Raji (cell line): Measurements from ENCODE around the gene SLC25A48.

Experiments used
- POLR2A ChIP-seq: IDR thresholded peaks from 2 replicates; pipeline ENCODE4 v1.6.1; 2011; ENCODE audit warnings: low read depth, low read length, control low read depth; ENCODE audit not compliant: insufficient read depth

SLC25A48 gene, protein sequence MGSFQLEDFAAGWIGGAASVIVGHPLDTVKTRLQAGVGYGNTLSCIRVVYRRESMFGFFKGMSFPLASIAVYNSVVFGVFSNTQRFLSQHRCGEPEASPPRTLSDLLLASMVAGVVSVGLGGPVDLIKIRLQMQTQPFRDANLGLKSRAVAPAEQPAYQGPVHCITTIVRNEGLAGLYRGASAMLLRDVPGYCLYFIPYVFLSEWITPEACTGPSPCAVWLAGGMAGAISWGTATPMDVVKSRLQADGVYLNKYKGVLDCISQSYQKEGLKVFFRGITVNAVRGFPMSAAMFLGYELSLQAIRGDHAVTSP

DNA sequence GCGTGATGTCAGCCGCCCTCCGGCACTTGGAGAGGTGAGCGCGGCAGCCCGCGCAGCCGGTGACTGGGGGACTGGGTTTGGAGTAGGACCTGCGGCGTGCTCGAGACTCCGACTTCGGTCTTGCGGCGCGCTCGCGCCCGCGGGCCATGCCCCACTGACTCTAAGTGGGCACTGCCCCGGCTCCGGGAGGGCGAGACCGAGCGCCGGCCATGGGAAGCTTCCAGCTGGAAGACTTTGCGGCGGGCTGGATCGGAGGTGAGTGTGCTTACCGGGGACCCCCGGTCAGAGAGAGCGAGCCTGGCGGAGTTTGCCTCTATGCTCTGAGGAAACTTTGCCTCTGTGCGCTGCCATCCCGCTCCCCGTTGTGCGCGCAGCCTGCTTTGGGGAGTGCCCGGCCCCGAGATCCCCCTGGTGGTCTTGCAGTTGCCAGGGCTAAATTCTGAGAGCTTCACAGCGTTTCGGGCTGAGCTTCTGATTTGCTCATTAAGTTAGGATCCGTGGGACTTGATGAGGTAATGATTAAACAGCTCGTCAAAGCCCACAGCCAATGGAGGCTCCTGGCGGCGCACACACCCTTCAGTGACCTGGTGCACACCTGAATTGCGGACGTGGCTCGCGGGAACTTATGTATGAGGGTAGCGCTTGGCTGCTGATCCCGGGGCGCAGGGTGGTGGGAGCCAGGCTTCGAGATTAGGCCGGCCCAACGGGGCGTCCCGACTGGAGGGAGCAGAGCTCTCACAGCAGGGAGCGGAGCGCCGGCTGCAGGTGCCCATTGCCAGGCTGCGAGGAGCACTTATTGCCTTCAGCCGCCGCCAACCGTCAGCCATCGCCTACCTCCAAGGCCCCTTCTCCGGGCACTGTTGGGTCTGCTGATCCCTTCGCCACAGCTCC is at the start of gene SLC25A48:
TSS of gene SLC25A48 (plus strand) at position 25 of the 891 bp plus-strand sequence. CDS start at position 210, 185 bp downstream.
- no peak for TF ChIP-seq POLR2A

DNA sequence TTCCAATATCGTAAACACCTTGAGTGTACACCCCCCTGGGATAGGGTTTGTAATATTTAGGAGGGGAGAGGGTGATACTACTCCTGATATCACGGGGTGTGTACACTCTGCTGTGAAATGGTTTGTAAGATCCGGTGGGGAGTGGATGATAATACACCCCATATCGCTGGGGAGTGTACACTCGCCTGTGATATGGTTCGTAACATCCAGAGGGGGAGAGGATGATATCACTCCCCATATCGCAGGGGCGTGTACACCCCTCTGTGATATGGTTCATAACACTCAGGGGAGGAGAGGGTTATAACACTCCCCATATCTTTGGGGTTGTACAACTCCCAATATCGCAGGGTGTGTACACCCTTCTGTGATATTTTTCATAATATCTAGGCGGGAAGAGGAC is 33.8 kb upstream of the SLC25A48 start:
- no peak for TF ChIP-seq POLR2A

DNA sequence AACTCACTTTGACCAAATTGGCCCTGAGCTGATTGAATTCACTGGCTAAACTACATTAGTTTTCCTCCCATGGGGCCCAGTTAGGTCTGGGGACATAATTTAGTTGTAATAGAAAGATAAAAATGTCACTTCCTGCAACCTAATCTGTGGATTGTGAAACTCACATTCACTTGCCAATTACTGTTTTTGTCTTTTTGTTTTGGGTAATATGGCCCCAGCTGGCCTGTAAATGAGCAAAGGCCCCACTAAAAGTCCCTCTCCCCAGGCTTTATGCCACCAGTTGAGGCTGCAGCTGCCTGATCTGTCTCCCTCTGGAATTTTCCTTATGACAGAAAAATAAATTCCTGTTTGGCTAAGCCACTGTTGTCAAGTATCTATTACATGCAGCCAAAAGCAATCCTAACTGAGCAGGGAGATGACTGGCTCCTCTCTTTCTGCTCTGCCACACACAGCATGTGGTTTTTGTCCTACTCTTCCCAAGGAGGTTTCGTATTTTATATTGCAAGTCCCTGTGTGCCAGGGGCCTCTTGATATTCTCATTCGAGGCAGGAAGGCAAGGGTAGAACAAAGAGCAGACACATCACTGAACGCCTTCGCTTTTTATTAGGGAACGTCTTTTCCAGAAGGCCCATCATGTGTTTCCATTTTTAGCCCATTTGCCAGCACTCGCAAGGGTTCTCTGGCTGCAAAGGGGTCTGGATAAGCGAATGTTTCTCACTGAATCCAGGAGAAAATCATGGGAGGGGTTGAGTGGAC is 24.1 kb upstream of the SLC25A48 start:
- no peak for TF ChIP-seq POLR2A

DNA sequence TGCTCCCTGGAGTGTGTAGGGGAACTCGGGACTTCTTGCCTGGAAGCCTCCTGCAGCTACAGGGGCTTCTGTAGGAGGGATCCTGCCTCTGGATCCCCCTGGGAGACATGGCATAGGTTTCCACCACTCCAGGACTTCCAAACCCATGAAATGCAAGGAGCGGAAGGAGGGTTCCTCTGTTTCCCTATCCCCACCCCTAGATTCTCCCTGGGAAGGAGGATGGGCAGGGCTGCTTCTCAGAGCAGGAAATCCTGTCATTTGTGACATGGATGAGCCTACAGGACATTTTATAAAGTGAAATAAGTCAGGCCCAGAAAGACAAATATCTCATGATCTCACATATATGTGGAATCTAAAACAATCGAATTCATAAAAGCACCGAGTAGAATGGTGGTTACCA is 23.5 kb upstream of the SLC25A48 start:
- no peak for TF ChIP-seq POLR2A

DNA sequence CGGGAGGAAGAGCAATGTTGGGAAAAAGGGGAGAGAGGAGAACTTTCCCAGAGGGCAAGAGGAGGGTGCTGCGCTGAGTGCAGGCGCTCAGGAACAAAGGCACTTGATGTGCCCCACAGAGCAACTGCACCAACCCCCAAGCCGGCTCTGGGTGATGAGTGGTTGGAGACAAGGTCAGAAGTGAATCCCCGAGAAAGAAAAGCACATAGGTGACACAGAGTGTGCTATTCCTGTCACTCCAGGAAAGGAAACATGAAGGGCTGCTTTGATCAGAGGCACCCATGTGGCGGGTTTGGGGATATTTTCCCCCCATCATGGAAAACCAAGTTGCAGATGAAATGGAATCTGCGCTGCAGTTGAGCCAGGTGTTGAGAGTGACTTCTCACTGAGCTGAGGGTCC is 20.7 kb upstream of the SLC25A48 start:
- no peak for TF ChIP-seq POLR2A

DNA sequence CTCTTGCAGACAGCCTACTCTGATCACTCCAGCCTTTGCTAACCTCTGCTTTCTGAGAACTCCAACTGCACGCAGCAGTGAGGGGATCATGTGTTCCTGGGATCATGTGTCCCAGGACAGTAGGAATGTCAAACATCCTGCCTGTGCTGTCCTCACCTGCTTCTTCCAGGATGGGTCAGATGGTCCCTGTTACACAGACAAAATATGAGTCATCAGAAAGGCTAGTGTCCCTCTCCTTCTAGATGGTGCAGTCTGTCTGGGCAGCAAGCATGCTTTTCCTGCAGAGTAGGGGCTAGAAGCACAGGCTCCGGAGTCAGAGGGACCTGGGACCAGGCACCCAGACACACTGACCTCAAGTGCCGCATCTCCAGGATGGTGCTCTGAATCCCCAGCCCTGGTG is 20.1 kb upstream of the SLC25A48 start:
- TF ChIP-seq POLR2A, result no peak

DNA sequence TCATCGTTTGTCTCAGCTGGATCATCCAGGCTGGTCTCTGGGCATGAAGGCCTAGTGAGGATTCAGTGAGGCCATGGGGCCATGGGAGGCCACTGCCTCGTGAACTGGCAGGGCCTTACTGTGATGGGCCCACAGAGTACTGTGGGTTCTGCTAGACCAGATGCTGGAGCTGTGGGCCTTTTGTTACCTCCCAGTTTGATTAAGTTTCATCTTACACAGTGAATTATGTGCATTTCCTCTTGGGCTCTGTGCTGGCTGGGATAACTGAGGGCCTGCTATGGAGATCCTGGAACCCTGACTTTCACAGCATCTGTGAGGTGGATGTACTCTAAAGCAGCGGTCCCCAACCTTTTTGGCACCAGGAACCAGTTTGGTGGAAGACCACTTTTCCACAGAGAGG is 19.7 kb upstream of the SLC25A48 start:
- TF ChIP-seq POLR2A, result no peak

DNA sequence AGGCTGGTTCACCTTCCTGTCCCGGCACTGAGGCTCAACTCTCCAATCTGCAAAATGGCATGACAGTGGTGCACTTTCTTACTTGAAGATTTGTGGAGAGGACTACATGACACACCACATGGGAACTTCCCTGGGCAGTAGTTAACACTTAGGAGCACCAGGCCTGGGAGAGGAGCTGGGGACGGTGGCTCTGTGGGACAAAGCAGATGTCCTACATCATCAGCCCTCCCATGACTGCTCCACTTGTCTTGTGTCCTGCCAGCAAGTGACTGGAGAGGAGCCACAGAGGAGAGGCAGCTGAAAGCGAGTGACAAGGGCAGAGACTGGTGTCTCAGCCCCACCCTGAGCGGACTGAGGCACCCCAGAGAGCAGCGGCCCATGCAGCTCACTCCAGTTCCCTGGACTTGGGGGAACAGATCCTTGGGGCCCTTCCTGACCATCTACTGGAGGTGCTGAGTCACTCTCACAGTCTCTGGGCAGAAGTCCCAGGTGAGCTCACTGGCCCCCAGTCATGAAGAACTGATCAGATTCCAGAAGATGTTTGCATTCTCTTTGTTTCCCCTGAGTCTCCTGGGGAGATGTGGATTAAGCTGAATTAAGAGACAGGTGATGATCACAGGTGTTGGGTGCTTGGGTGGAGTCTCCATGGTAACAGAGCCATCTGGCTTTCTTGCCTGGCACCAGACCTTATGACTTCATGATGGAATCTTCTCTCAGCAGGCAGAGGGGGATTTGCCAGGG is 13.2 kb upstream of the SLC25A48 start:
- no peak for TF ChIP-seq POLR2A

DNA sequence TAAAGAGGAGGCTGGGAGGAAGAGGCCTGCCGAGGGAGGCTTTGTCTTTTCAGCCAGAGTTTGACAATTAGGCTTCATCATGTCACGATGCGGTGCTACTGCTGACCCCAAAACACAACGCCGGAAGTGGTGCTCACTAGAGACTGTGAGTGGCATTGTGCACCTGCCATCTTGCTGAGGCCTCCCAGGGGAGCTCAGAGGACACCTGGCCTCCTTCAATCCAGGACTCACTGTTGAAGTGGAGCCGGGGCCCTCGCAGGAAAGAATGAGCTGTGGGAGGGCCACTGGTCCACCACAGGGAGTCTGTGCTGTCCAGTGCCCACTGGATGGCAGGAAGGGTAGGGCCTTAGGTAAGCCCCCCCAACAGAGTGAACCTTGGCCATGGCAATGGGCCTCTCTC is 12.7 kb upstream of the SLC25A48 start:
- no peak for TF ChIP-seq POLR2A

DNA sequence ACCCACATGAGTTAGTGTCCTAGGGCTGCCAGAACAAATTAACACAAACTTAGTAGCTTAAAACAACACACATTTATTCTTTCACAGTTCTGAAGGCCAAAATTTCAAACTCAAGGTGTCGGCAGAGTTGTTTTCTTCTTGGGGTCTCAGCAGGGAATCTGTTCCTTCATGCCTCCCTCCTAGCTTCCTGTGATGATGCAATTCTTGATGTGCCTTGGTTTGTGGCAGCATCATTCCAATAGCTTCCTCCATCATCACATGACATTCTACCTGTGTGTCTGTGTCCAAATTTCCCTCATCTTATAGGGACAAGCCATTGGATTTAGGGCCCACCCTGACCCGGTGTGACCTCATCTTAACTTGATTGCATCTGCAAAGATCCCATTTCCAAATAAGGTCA is 12.2 kb upstream of the SLC25A48 start:
- TF ChIP-seq POLR2A, result no peak

DNA sequence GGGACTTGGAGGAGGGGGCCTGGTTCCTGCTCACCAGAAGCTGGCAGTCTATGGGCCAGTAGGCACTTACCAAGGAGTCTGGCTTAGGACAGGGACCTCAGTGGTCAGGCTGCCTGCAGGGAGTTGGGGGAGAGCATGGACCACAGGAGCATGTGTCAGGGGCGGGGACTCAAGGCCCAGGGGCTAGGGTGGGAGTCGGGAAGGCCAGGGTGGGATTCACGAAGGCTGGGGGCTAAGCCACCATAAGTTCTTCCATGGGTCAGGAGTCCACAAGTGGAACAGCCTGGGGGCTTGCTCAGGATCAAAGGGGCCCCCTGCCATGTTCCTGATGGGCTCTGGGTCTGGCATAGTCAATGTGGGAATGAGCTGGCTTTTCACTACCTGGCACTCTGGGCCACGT is 11.5 kb upstream of the SLC25A48 start:
- TF ChIP-seq POLR2A, result no peak

DNA sequence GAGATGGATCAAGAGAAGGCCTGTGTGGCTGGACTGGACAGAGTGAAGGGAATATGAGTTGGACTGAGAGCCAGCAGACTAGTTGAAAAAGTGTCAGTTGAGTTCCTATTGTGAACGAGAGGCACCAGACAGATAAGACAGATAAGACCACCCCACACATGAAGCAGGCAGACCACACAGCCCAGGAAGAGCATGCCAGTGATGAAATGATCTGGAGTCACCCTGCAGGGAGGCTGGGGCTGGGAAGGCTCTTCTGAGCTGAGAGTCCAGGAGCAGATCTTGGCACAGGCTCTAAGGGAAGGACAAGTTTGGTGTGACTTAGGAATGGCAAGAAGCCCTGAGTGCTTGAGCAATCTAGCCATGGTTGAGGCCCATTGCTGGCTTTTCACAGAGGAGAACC is 10.6 kb upstream of the SLC25A48 start:
- no peak for TF ChIP-seq POLR2A

DNA sequence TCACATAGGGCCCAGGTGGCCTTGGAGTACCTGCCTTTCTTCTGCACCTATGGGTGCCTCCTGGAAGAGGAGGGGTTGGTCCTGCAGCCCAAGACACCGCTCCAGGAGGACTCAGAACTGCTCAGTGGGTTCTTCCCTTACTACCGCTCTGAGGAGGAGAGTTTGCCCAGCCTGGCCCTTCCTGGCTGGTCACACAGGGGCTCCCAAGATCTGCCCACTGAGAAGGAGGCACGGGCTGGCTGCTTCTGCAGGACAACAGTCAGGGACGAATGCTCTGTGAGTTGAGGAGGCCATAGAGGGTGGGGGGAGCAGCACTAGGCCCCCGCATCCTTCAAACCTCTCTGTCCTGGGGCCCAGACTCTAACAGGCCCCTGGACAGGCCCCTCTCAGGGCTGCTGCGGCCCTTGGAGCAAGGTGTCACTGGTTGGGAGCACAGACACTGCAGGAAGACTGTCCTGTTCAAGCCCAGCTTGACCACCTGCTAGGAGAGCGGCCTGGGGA is 9.9 kb upstream of the SLC25A48 start:
- no peak for TF ChIP-seq POLR2A

DNA sequence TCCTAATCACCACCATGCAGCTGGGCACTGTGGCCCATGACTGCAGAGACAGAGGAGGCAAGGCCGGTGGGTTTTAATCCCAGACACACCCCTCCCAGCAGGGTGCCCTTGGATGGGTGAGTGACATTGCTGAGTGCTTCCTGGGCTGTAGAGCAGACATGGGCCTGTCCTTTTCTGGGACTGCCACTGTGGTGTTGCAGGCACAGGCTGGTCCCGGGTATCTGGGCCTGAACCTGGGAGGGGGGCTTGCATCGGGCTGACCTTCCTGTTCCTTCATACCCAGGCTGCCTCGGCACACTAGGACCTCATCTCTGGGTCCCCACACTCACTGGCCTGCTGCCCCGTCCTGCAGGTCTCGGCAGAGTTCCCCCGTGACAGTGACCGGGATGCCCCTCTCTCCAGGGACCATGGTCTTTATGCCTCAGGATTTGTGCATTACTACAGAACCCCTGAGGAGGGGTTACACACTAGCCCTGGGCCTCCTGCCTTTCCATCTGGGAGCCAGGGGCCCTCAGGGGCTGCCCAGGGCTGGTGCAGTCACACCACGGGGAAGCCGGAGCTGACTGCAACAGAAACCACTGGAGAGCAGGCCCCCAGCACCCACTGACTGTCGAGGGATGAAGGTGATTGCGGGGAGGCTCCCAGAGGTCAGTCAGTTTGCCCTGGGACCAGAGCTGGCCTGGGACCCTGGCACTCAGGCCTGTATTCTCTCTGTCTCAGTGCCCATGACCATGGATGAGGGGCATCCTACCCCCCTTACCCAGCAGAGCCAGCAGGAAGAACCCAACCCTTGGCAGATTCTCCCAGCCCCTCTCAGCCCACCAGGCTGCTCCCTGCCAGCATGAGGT is 8.9 kb upstream of the SLC25A48 start:
- TF ChIP-seq POLR2A, result no peak

DNA sequence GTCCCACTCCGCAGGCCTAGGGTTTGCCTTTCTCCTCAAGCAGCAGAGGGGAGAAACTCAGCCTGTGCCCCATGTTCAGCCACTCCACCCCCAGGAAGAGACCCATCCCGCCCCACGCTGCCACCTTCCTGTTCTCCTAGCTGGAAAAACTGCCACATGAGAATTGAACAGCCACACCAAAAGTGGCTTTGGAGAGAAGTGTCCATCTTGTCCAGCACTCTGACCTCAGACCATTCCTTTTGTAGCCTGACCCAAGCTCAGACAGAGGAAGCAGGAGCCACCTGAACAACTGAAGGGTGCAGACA is 8.3 kb upstream of the SLC25A48 start:
- TF ChIP-seq POLR2A, result no peak
